DOHH2 (cell line): Measurements from ENCODE around the gene RBL1.
"Not testable (repeated sequence)": the region's sequence is repeated elsewhere in the genome, so short reads cannot be mapped to it uniquely, and the experiment has no call there.

ENCODE experiments used
- H3F3A ChIP-seq: fragments of 200-600 bp; sonication (generic), shearing (Covaris generic); 2 replicates; pipeline ENCODE4 v1.6.0; 2016; ENCODE audit warnings: antibody characterized with exemption, mild to moderate bottlenecking; ENCODE audit not compliant: control insufficient read depth, insufficient read depth
- H3K27ac ChIP-seq: fragments of 200-600 bp; sonication (generic); 2 replicates; pipeline ENCODE4 v1.5.1; 2014; ENCODE audit warnings: low read depth, mild to moderate bottlenecking, low read length, moderate library complexity
- H3K27me3 ChIP-seq: fragments of 200-600 bp; sonication (generic); 2 replicates; pipeline ENCODE4 v1.6.1; 2014; ENCODE audit warnings: mild to moderate bottlenecking, low read length, mixed read lengths; ENCODE audit not compliant: control insufficient read depth
- H3K36me3 ChIP-seq: fragments of 200-600 bp; sonication (generic); 2 replicates; pipeline ENCODE4 v1.6.1; 2014; ENCODE audit warnings: mild to moderate bottlenecking, low read length, moderate library complexity, mixed read lengths; ENCODE audit not compliant: control insufficient read depth
- H3K4me1 ChIP-seq: fragments of 200-600 bp; sonication (generic); 2 replicates; pipeline ENCODE4 v1.6.1; 2014; ENCODE audit warnings: mild to moderate bottlenecking, low read length, mixed read lengths; ENCODE audit not compliant: control insufficient read depth
- H3K4me2 ChIP-seq: fragments of 200-600 bp; sonication (generic); 2 replicates; pipeline ENCODE4 v1.6.0; 2014; ENCODE audit warnings: mild to moderate bottlenecking, low read length, moderate library complexity
- H3K4me3 ChIP-seq: fragments of 200-600 bp; sonication (generic); 2 replicates; pipeline ENCODE4 v1.5.1; 2014; ENCODE audit warnings: mild to moderate bottlenecking, low read length, mixed read lengths
- H3K79me2 ChIP-seq: fragments of 200-600 bp; sonication (generic); 2 replicates; pipeline ENCODE4 v1.6.1; 2014; ENCODE audit warnings: mild to moderate bottlenecking, low read length, mixed read lengths; ENCODE audit not compliant: control insufficient read depth
- H3K9me2 ChIP-seq: fragments of 200-600 bp; sonication (generic); replicated peaks from 2 replicates; pipeline ENCODE4 v1.6.1; 2014; ENCODE audit warnings: mild to moderate bottlenecking, low read length, mixed read lengths; ENCODE audit not compliant: control insufficient read depth
- H3K9me3 ChIP-seq: fragments of 200-600 bp; sonication (generic); 2 replicates; pipeline ENCODE4 v1.6.1; 2014; ENCODE audit warnings: antibody characterized with exemption, low read length, mixed read lengths; ENCODE audit not compliant: control insufficient read depth, insufficient read depth
- H4K20me1 ChIP-seq: fragments of 200-600 bp; sonication (generic); 2 replicates; pipeline ENCODE4 v1.6.0; 2014; ENCODE audit warnings: low read depth, mild to moderate bottlenecking, antibody characterized with exemption, low read length, moderate library complexity; ENCODE audit not compliant: control insufficient read depth, insufficient read depth
- CTCF ChIP-seq: fragments of 200-600 bp; sonication (generic); IDR thresholded peaks from one replicate; pipeline ENCODE4 v1.5.1; 2014; ENCODE audit warnings: antibody characterized with exemption, mild to moderate bottlenecking, low read depth, low read length; ENCODE audit not compliant: poor library complexity, severe bottlenecking
- EZH2phosphoT487 ChIP-seq: fragments of 200-600 bp; sonication (generic); IDR thresholded peaks from 2 replicates; pipeline ENCODE4 v1.6.1; 2017; ENCODE audit warnings: borderline replicate concordance, mild to moderate bottlenecking, antibody characterized with exemption, low read length, moderate library complexity, mixed read lengths

Gene RBL1

GRCh38 chr20:37071481-37071911, 24.3 kb downstream of the RBL1 start:
- H3F3A ChIP-seq, result peaks cover 34% of the 10 kb centered on the region
- 0 out of 2 replicates have a peak overlapping the region, but pooled peaks have one; percentile 17 for H3K4me3 ChIP-seq
- H3K79me2 ChIP-seq, result peaks cover 75% of the 10 kb centered on the region
- H3K9me2 ChIP-seq, result no peaks in the 10 kb centered on the region
- H3K4me1 ChIP-seq, result peaks cover 58% of the 10 kb centered on the region
- TF ChIP-seq CTCF (no peak), EZH2phosphoT487 (no peak)
- H3K36me3 ChIP-seq, result peaks cover 60% of the 10 kb centered on the region
- H3K9me3 ChIP-seq, result no peaks in the 10 kb centered on the region
- no peaks in the 10 kb centered on the region for H3K27me3 ChIP-seq
- H3K27ac ChIP-seq, result peak overlapping the region; percentile 84
- H4K20me1 ChIP-seq, result no peaks in the 10 kb centered on the region
- peak overlapping the region; percentile 80 for H3K4me2 ChIP-seq

- Histone ChIP-seq H3K4me1 (peaks cover 41% of the 10 kb centered on the region), H3K79me2 (peaks cover 61% of the 10 kb centered on the region), H3F3A (peaks cover 25% of the 10 kb centered on the region), H3K36me3 (peaks cover 59% of the 10 kb centered on the region)
- not testable (repeated sequence) for H3K27me3 ChIP-seq, H3K9me3 ChIP-seq, H3K27ac ChIP-seq, H3K4me2 ChIP-seq, H3K9me2 ChIP-seq, H3K4me3 ChIP-seq, H4K20me1 ChIP-seq
These were observed 26.2 kb downstream of the RBL1 start for GRCh38 chr20:37069563-37069962.

GRCh38 chr20:37066168-37066567, 29.6 kb downstream of the RBL1 start:
- no peak overlapping the region for H3K27ac ChIP-seq
- no peak for TF ChIP-seq EZH2phosphoT487
- no peak for TF ChIP-seq CTCF
- 0 out of 2 replicates have a peak, but pooled peaks cover 6% of the 10 kb centered on the region for H3F3A ChIP-seq
- no peaks in the 10 kb centered on the region for H3K9me3 ChIP-seq
- H3K79me2 ChIP-seq, result peaks cover 28% of the 10 kb centered on the region
- H3K4me1 ChIP-seq, result peaks cover 7% of the 10 kb centered on the region
- no peaks in the 10 kb centered on the region for H3K9me2 ChIP-seq
- H3K27me3 ChIP-seq, result no peaks in the 10 kb centered on the region
- H4K20me1 ChIP-seq, result no peaks in the 10 kb centered on the region
- H3K4me3 ChIP-seq, result no peak overlapping the region
- peaks cover 58% of the 10 kb centered on the region for H3K36me3 ChIP-seq
- no peak overlapping the region for H3K4me2 ChIP-seq

GRCh38 chr20:37055276-37055675, 40.5 kb downstream of the RBL1 start:
- Histone ChIP-seq H3K4me1 (no peaks in the 10 kb centered on the region), H3K4me2 (no peak overlapping the region), H3K9me2 (no peaks in the 10 kb centered on the region), H3K79me2 (0 out of 2 replicates have a peak, but pooled peaks cover 4% of the 10 kb centered on the region), H3K4me3 (no peak overlapping the region), H3K9me3 (no peaks in the 10 kb centered on the region), H3F3A (peaks cover 4% of the 10 kb centered on the region; the same call in 1 of the 2 replicates), H3K27ac (no peak overlapping the region), H3K36me3 (peaks cover 84% of the 10 kb centered on the region), H4K20me1 (no peaks in the 10 kb centered on the region), H3K27me3 (no peaks in the 10 kb centered on the region)
- TF ChIP-seq CTCF (no peak), EZH2phosphoT487 (no peak)
